Umbilical cord (tissue), 2 donors: ENCODE results near the gene KAT8. TPM values are rescaled to one million over a fixed set of nuclear protein-coding genes. Genes with fewer than 3 reads are reported as not detected.

Experiments used
- DNase-seq: peaks from one replicate; pipeline ENCODE4 v3.0.0-alpha.2; 2015; ENCODE audit warnings: low spot score
- total RNA-seq: library from RNA; depleted of rRNA; stranded (reverse); fragments of >200 nt; gene quantifications from one replicate; pipeline ENCODE4 v1.2.3, GENCODE V29; 2014; ENCODE audit warnings: low replicate concordance; ENCODE audit not compliant: insufficient read depth

Gene KAT8
- total RNA-seq, result 32.5 TPM

DNA sequence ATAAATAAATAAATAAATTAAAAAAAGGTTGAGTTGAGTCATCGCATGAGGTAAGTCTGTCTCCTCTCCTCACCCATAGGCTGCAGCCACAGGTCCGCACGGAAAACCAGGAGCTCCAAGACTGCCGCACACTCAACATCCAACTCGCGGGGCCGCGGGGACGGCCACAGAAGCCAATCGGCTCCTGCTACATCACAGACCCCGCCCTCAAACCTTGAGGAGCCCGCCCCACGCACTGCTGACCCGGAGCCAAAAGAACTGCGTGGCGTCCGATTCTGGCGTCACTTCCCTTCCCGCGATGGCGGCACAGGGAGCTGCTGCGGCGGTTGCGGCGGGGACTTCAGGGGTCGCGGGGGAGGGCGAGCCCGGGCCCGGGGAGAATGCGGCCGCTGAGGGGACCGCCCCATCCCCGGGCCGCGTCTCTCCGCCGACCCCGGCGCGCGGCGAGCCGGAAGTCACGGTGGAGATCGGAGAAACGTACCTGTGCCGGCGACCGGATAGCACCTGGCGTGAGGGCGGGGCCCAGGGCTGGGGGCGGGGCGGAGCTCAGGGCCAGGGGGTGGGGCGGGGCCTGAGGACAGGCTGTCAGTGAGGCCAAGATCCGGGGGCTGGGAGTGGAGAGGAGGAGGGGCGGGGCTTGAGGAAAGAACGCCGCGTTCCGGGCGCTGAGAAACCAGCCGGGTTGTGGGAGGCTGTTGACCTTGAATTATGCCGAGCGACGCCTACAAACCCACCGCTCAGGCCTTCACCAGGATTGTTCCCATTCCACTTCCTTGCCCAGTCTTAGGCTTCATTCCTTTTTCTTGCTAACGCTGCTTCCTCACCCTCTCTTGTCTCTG is at the start of gene KAT8:
KAT8 (plus strand) TSS at position 281 of the 839 bp plus-strand sequence; CDS start at position 299, 18 bp downstream.
- DNase-seq, result peak; percentile 99

DNA sequence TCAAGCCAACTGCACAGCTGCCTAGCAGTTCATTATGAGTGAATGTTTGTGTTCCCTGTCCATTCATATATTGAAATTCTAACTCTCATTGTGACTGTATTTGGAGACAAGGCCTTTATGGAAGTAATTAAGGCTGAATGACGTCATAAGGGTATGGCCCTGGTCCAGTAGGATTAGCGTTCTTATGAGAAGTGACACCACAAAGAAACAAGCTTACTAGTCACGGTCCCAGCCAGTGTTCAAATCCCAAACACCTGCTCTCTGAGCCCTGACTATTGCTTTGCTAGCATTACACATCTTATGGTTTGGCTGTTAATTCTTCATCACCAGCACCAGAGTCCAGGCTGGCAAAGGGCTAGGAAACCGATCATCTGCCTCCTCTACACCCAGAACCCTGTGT is 45.6 kb upstream of the KAT8 start:
- DNase-seq, result no peak

GRCh38 chr16:31072540-31073141 is 44.8 kb upstream of the KAT8 start:
- DNase-seq, result peak; percentile 28

- DNase-seq, result peak; percentile 96
Measured at GRCh38 chr16:31073142-31073969, 44.1 kb upstream of the KAT8 start.

- DNase-seq, result peak; percentile 100
Measured at GRCh38 chr16:31073970-31074813, 43.3 kb upstream of the KAT8 start, which contains the start of the genes ZNF646 and ZNF668. TSS of gene ZNF646 (plus strand) at chr16:31074422. CDS start at chr16:31076325, 1,903 bp downstream. TSS of gene ZNF668 (minus strand) at chr16:31074240. CDS start at chr16:31064459, 9,781 bp downstream.

- DNase-seq, result no peak
Measured at GRCh38 chr16:31074814-31075183, 42.7 kb upstream of the KAT8 start.

GRCh38 chr16:31076319-31076718 is 41.1 kb upstream of the KAT8 start:
- DNase-seq, result no peak

DNA sequence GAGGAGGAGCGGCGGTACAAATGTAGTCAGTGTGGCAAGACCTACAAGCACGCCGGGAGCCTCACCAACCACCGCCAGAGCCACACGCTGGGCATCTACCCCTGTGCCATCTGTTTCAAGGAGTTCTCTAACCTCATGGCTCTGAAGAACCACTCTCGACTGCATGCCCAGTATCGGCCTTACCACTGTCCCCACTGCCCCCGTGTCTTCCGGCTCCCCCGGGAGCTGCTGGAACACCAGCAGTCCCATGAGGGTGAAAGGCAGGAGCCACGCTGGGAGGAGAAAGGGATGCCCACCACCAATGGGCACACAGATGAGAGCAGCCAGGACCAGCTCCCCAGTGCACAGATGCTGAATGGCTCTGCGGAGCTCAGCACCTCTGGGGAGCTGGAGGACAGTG is 40.4 kb upstream of the KAT8 start:
- DNase-seq, result no peak

- no peak for DNase-seq
Measured at GRCh38 chr16:31077592-31078396, 39.7 kb upstream of the KAT8 start.

DNA sequence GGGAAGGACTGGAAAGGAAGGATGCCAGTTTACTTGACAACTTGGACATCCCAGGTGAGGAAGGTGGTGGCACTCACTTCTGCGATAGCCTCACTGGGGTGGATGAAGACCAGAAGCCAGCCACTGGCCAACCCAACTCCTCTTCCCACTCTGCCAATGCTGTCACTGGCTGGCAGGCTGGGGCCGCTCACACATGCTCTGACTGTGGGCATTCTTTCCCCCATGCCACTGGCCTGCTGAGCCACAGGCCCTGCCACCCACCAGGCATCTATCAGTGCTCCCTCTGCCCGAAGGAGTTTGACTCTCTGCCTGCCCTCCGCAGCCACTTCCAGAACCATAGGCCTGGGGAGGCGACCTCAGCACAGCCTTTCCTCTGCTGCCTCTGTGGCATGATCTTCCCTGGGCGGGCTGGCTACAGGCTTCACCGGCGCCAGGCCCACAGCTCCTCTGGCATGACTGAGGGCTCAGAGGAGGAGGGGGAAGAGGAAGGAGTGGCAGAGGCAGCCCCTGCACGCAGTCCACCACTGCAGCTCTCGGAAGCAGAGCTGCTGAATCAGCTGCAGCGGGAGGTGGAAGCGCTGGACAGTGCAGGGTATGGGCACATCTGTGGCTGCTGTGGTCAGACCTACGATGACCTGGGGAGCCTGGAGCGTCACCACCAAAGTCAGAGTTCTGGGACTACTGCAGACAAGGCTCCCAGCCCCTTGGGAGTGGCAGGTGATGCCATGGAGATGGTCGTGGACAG is 38.7 kb upstream of the KAT8 start:
- no peak for DNase-seq

DNA sequence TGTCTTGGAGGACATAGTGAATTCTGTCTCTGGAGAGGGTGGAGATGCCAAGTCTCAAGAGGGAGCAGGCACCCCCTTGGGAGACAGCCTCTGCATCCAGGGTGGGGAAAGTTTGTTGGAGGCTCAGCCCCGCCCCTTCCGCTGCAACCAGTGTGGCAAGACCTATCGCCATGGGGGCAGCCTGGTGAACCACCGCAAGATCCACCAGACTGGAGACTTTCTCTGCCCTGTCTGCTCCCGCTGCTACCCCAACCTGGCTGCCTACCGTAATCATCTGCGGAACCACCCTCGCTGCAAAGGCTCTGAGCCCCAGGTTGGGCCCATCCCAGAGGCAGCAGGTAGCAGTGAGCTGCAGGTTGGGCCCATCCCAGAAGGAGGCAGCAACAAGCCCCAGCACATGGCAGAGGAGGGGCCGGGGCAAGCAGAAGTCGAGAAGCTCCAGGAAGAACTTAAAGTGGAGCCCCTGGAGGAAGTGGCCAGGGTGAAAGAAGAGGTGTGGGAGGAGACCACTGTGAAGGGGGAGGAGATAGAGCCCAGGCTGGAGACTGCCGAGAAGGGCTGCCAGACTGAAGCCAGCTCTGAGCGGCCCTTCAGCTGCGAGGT is 38.0 kb upstream of the KAT8 start:
- DNase-seq, result no peak

- no peak for DNase-seq
Measured at GRCh38 chr16:31080035-31080629, 37.3 kb upstream of the KAT8 start.

DNA sequence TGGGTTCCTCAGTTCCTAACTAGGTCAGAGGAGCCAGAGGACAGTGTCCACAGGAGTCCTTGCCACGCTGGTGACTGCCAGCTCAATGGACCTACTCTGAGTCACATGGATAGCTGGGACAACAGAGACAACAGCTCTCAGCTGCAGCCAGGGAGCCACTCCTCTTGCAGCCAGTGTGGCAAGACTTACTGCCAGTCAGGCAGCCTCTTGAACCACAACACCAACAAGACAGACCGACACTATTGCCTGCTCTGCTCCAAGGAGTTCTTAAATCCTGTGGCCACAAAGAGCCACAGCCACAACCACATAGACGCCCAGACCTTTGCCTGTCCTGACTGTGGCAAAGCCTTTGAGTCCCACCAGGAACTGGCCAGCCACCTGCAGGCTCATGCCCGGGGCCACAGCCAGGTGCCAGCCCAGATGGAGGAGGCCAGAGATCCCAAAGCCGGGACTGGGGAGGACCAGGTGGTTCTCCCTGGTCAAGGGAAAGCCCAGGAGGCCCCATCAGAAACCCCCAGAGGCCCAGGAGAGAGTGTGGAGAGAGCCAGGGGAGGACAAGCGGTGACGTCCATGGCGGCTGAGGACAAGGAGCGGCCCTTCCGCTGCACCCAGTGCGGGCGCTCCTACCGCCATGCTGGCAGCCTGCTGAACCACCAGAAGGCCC is 36.6 kb upstream of the KAT8 start:
- no peak for DNase-seq

- DNase-seq, result no peak
Measured at GRCh38 chr16:31081428-31082351, 35.8 kb upstream of the KAT8 start.

- DNase-seq, result no peak
Measured at GRCh38 chr16:31082368-31083045, 35.0 kb upstream of the KAT8 start.

- DNase-seq, result no peak
Measured at GRCh38 chr16:31083081-31083480, 34.4 kb upstream of the KAT8 start.
